IMR-90 (cell line): ENCODE data around the gene MUC5B. TPM values are rescaled to one million over a fixed set of nuclear protein-coding genes. Genes with fewer than 3 reads are reported as not detected.
"Not testable (repeated sequence)": the region's sequence is repeated elsewhere in the genome, so short reads cannot be mapped to it uniquely, and the experiment has no call there.

Experiments used
- ATAC-seq: fragments of 200-7000 bp; cut with Tn5 transposase; 2 replicates; pipeline ENCODE4 v1.9.1; 2020; ENCODE audit warnings: low read depth, mild to moderate bottlenecking, moderate library complexity
- BruUV-seq: library from RNA; stranded (reverse); fragments of 400-500 nt; replicated peaks from 2 replicates; lab custom pipeline; 2021; lab: Mats Ljungman, UMichigan
- CTCF ChIA-PET: fragments of 300-600 bp; formaldehyde crosslinking; extraction: SDS; loops from one replicate; lab custom pipeline; 2021; ENCODE audit warnings: antibody characterized with exemption; lab: Yijun Ruan, JAX
- POLR2A ChIA-PET: fragments of 300-600 bp; sonication (Branson Sonifier 250); formaldehyde crosslinking; loops from one replicate; lab custom pipeline; 2022; ENCODE audit warnings: antibody characterized with exemption; ENCODE audit not compliant: unreplicated experiment; lab: Charles Lee
- DNase-seq: peaks from one replicate; pipeline ENCODE4 v3.0.0; 2013
- H2AFZ ChIP-seq: replicated peaks from 2 replicates; pipeline ENCODE3; 2013; ENCODE audit warnings: low read length, mild to moderate bottlenecking; ENCODE audit not compliant: poor library complexity
- H2AK5ac ChIP-seq: 2 replicates; pipeline ENCODE4 v1.6.1; 2013; ENCODE audit warnings: low read depth, low read length, inconsistent platforms
- H2AK9ac ChIP-seq: replicated peaks from 2 replicates; pipeline ENCODE3; 2013; ENCODE audit warnings: mild to moderate bottlenecking, low read depth, low read length, moderate library complexity; ENCODE audit not compliant: poor library complexity
- H2BK120ac ChIP-seq: 2 replicates; pipeline ENCODE4 v1.6.1; 2013; ENCODE audit warnings: low read depth, low read length, inconsistent platforms
- H2BK15ac ChIP-seq: 3 replicates; pipeline ENCODE4 v1.6.1; 2013; ENCODE audit warnings: low read depth, low read length, inconsistent platforms
- H2BK20ac ChIP-seq: 2 replicates; pipeline ENCODE4 v1.6.1; 2013; ENCODE audit warnings: low read depth, mild to moderate bottlenecking, inconsistent platforms, low read length, moderate library complexity
- H2BK5ac ChIP-seq: 2 replicates; pipeline ENCODE4 v1.6.1; 2013; ENCODE audit warnings: mild to moderate bottlenecking, low read depth, low read length, inconsistent platforms; ENCODE audit not compliant: poor library complexity, severe bottlenecking
- H3K14ac ChIP-seq: replicated peaks from 2 replicates; pipeline ENCODE4 v1.6.1; 2013; ENCODE audit warnings: low read depth, low read length, inconsistent platforms
- H3K18ac ChIP-seq: 2 replicates; pipeline ENCODE4 v1.6.1; 2013; ENCODE audit warnings: low read depth, low read length, control low read depth
- H3K23ac ChIP-seq: 2 replicates; pipeline ENCODE4 v1.6.1; 2013; ENCODE audit warnings: low read depth, low read length, inconsistent platforms
- H3K27ac ChIP-seq: 2 replicates; pipeline ENCODE4 v1.5.1; 2013; ENCODE audit warnings: mild to moderate bottlenecking, control low read depth, low read length; ENCODE audit not compliant: insufficient read depth
- H3K27me3 ChIP-seq: 2 replicates; pipeline ENCODE4 v1.6.1; 2013; ENCODE audit warnings: low read length; ENCODE audit not compliant: control insufficient read depth, insufficient read depth
- H3K36me3 ChIP-seq: 2 replicates; pipeline ENCODE4 v1.6.1; 2013; ENCODE audit warnings: low read length, mixed read lengths; ENCODE audit not compliant: control insufficient read depth, insufficient read depth
- H3K4ac ChIP-seq: 2 replicates; pipeline ENCODE4 v1.6.1; 2013; ENCODE audit warnings: low read depth, low read length, inconsistent platforms
- H3K4me1 ChIP-seq: 2 replicates; pipeline ENCODE4 v1.6.1; 2013; ENCODE audit warnings: low read length, mixed read lengths; ENCODE audit not compliant: control insufficient read depth, insufficient read depth
- H3K4me2 ChIP-seq: 2 replicates; pipeline ENCODE4 v1.6.1; 2013; ENCODE audit warnings: low read depth, mild to moderate bottlenecking, control low read depth, low read length, moderate library complexity
- H3K4me3 ChIP-seq: 2 replicates; pipeline ENCODE4 v1.5.1; 2013; ENCODE audit warnings: low read depth, mild to moderate bottlenecking, control low read depth, low read length, moderate library complexity; ENCODE audit not compliant: insufficient read depth
- H3K56ac ChIP-seq: 2 replicates; pipeline ENCODE4 v1.6.1; 2013; ENCODE audit warnings: low read length, inconsistent platforms; ENCODE audit not compliant: insufficient read depth; ENCODE audit errors: extremely low read depth
- H3K79me1 ChIP-seq, 2 experiments: 2 replicates each; pipeline ENCODE4 v1.6.1; 2013; ENCODE audit warnings: low read length in 2 of 2, inconsistent platforms in 1 of 2, low read depth in 1 of 2
- H3K9ac ChIP-seq: 2 replicates; pipeline ENCODE4 v1.6.1; 2013; ENCODE audit warnings: low read depth, low read length, control low read depth
- H3K9me1 ChIP-seq: 2 replicates; pipeline ENCODE4 v1.6.1; 2013; ENCODE audit warnings: low read length, inconsistent platforms; ENCODE audit not compliant: insufficient read depth
- H3K9me3 ChIP-seq: 2 replicates; pipeline ENCODE4 v1.6.1; 2013; ENCODE audit warnings: low read length; ENCODE audit not compliant: control insufficient read depth, insufficient read depth
- H4K20me1 ChIP-seq: 2 replicates; pipeline ENCODE4 v1.6.1; 2013; ENCODE audit warnings: low read length, inconsistent platforms; ENCODE audit not compliant: insufficient read depth
- H4K5ac ChIP-seq: 2 replicates; pipeline ENCODE4 v1.6.1; 2013; ENCODE audit warnings: mild to moderate bottlenecking, low read depth, low read length, control low read depth
- H4K8ac ChIP-seq, 2 experiments: 2 replicates each; pipeline ENCODE4 v1.6.1; 2013; ENCODE audit warnings: low read depth in 2 of 2, low read length in 2 of 2, control low read depth in 1 of 2, inconsistent platforms in 1 of 2
- H4K91ac ChIP-seq: 2 replicates; pipeline ENCODE4 v1.6.1; 2013; ENCODE audit warnings: low read depth, low read length, inconsistent platforms; ENCODE audit not compliant: insufficient read depth
- WGBS, 2 experiments: methylation state at CpG; one replicate each; pipeline versions ENCODE4 v1.1.5 to v1.1.7; 2013; ENCODE audit warnings: missing lambda C conversion rate in 2 of 2; ENCODE audit not compliant: insufficient read length in 1 of 2; ENCODE audit errors: extremely low coverage in 2 of 2; 5-methylcytosine and 5-hydroxymethylcytosine counted together
- dilution Hi-C: fragments of 300-500 bp; cut with HindIII; formaldehyde crosslinking; loops from one replicate; pipeline ENCODE4 v1.14.3; 2018; ENCODE audit warnings: low sequenced_read_pairs; ENCODE audit not compliant: unreplicated experiment
- in situ Hi-C: fragments of 300-500 bp; cut with MboI; formaldehyde crosslinking; loops from 3 replicates; pipeline ENCODE4 v1.14.3; 2019; ENCODE audit warnings: low sequenced_read_pairs, inconsistent platforms, mixed read lengths
- intact Hi-C: fragments of 100-400 bp; cut with micrococcal nuclease; formaldehyde crosslinking; loops from 2 replicates; pipeline ENCODE4 v1.10.0; 2022
- polyA plus RNA-seq, 3 experiments: library from polyadenylated mRNA; depleted of rRNA; stranded (reverse); fragments of >200 nt; gene quantifications; 2 replicates each; pipeline ENCODE4 v1.2.3, GENCODE V29; 2012; ENCODE audit warnings: low replicate concordance in 1 of 3
- total RNA-seq: library from RNA; depleted of rRNA; stranded (reverse); fragments of >200 nt; gene quantifications from 2 replicates; pipeline ENCODE4 v1.2.3, GENCODE V29; 2012

The MUC5B gene
- total and polyA plus RNA-seq, 2 of the 4 experiments (the other 2 are of a cell fraction) = not detected

DNA sequence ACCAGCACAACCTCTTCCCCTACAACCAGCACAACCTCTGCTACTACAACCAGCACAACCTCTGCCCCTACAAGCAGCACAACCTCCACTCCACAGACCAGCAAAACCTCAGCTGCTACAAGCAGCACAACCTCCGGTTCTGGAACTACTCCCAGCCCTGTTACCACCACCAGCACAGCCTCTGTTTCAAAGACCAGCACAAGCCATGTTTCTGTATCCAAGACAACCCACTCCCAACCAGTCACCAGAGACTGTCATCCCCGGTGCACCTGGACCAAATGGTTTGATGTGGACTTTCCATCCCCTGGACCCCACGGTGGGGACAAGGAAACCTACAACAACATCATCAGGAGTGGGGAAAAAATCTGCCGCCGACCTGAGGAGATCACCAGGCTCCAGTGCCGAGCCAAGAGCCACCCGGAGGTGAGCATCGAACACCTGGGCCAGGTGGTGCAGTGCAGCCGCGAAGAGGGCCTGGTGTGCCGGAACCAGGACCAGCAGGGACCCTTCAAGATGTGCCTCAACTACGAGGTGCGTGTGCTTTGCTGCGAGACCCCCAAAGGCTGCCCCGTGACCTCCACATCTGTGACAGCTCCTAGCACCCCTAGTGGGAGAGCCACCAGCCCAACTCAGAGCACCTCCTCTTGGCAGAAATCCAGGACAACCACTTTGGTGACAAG, 34.3 kb upstream of the MUC5B start:
- BruUV-seq, H4K5ac ChIP-seq, H3K27ac ChIP-seq, H3K4ac ChIP-seq, H2AFZ ChIP-seq, H4K8ac ChIP-seq, POLR2A ChIA-PET, H3K4me2 ChIP-seq, H3K27me3 ChIP-seq, H3K9me1 ChIP-seq, in situ Hi-C loops, H2BK120ac ChIP-seq, ATAC-seq, H2AK5ac ChIP-seq, H4K20me1 ChIP-seq, H3K4me1 ChIP-seq, H3K36me3 ChIP-seq, dilution Hi-C loops, H3K18ac ChIP-seq, H4K91ac ChIP-seq, H2BK5ac ChIP-seq, H2BK15ac ChIP-seq, H3K23ac ChIP-seq, DNase-seq, CTCF ChIA-PET, intact Hi-C loops, H3K9ac ChIP-seq, H3K14ac ChIP-seq, H2AK9ac ChIP-seq, H3K4me3 ChIP-seq, H2BK20ac ChIP-seq, H3K79me1 ChIP-seq, H3K56ac ChIP-seq: not testable (repeated sequence)
- no CpG with 5 or more reads among the region's 15 CpGs for WGBS, 2 experiments
- peaks cover 16% of the 10 kb centered on the region for H3K9me3 ChIP-seq

DNA sequence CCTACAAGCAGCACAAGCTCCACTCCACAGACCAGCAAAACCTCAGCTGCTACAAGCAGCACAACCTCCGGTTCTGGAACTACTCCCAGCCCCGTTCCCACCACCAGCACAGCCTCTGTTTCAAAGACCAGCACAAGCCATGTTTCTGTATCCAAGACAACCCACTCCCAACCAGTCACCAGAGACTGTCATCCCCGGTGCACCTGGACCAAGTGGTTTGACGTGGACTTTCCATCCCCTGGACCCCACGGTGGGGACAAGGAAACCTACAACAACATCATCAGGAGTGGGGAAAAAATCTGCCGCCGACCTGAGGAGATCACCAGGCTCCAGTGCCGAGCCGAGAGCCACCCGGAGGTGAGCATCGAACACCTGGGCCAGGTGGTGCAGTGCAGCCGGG, 33.0 kb upstream of the MUC5B start:
- H3K4ac ChIP-seq, POLR2A ChIA-PET, H3K4me2 ChIP-seq, H3K27me3 ChIP-seq, H4K8ac ChIP-seq, BruUV-seq, ATAC-seq, H4K20me1 ChIP-seq, DNase-seq, intact Hi-C loops, H3K4me3 ChIP-seq, H2BK15ac ChIP-seq, H2AK9ac ChIP-seq, H3K27ac ChIP-seq, in situ Hi-C loops, H2BK5ac ChIP-seq, H2BK120ac ChIP-seq, H3K4me1 ChIP-seq, H3K36me3 ChIP-seq, H3K14ac ChIP-seq, H2AK5ac ChIP-seq, H3K56ac ChIP-seq, CTCF ChIA-PET, dilution Hi-C loops, H3K18ac ChIP-seq, H3K9ac ChIP-seq, H2AFZ ChIP-seq, H3K79me1 ChIP-seq, H3K23ac ChIP-seq, H3K9me1 ChIP-seq, H2BK20ac ChIP-seq, H4K91ac ChIP-seq, H4K5ac ChIP-seq: not testable (repeated sequence)
- peaks cover 22% of the 10 kb centered on the region for H3K9me3 ChIP-seq
- 23% methylated on average over 2 of the region's 12 CpGs; no CpG with 5 or more reads in 1 of the 2 experiments for WGBS, 2 experiments
